ENCODE measurements around the gene TOP2A.
"Not testable (repeated sequence)": the region's sequence is repeated elsewhere in the genome, so short reads cannot be mapped to it uniquely, and the experiment has no call there.

TOP2A gene

GRCh38 chr17:40367728-40368127, 50.0 kb downstream of the TOP2A start:
- not testable (repeated sequence) for H3K9me3 ChIP-seq (ENCODE audit: control insufficient read depth, low read length); H2AFZ ChIP-seq (ENCODE audit: low read depth, low read length)

GRCh38 chr17:40366861-40367518, 50.7 kb downstream of the TOP2A start:
- Histone ChIP-seq H2BK15ac (ENCODE audit: low read depth, poor library complexity, severe bottlenecking) (no peak overlapping the region), H3K14ac (ENCODE audit: low read length in 2 of 2) (no peak overlapping the region), H3K9me3 (ENCODE audit: control insufficient read depth, low read length) (no peaks in the 10 kb centered on the region), H3K4ac (ENCODE audit: low read depth in 1 of 2, low read length in 2 of 2) (no peak overlapping the region), H2BK5ac (ENCODE audit: low read depth, low read length, poor library complexity, severe bottlenecking) (no peak overlapping the region), H4K8ac (ENCODE audit: low read length) (no peak overlapping the region), H3K36me3 (ENCODE audit: control insufficient read depth in 1 of 2, insufficient read depth in 2 of 2, low read depth in 1 of 2, low read length in 2 of 2) (peaks cover 0 to 4% of the 10 kb centered on the region in 2 experiments), H2AFZ (ENCODE audit: low read depth, low read length) (no peak overlapping the region), H4K91ac (ENCODE audit: low read length) (no peak overlapping the region), H3K4me3 (ENCODE audit: insufficient read depth in 1 of 2, low read depth in 1 of 2, low read length in 2 of 2) (no peak overlapping the region), H2BK120ac (ENCODE audit: low read depth, low read length) (no peak overlapping the region), H3K23ac (ENCODE audit: low read length in 2 of 2) (no peak overlapping the region), H2BK12ac (ENCODE audit: low read length in 2 of 2) (no peak overlapping the region), H3K27me3 (ENCODE audit: control insufficient read depth in 1 of 2, insufficient read depth in 1 of 2, low read length in 2 of 2) (no peaks in the 10 kb centered on the region), H3K9ac (ENCODE audit: low read length) (no peak overlapping the region), H2AK5ac (ENCODE audit: low read length, severe bottlenecking) (no peak overlapping the region), H3K79me1 (replicated peaks; ENCODE audit: low read length, poor library complexity, severe bottlenecking) (peaks cover 5% of the 10 kb centered on the region), H3K4me1 (ENCODE audit: control insufficient read depth, insufficient read depth, low read depth, low read length) (peaks cover 23% of the 10 kb centered on the region), H3K18ac (ENCODE audit: low read depth in 1 of 2, low read length in 2 of 2) (no peak overlapping the region), H3K4me2 (ENCODE audit: low read length, poor library complexity, severe bottlenecking) (no peak overlapping the region), H3K27ac (ENCODE audit: low read length, poor library complexity, severe bottlenecking) (no peak overlapping the region)
- WGBS, result 82% methylated on average over 16 of the region's 17 CpGs
- no peak for DNase-seq

More at GRCh38 chr17:40367728-40368127, 50.0 kb downstream of the TOP2A start:
- not testable (repeated sequence) for H3K23ac ChIP-seq (ENCODE audit: low read length in 2 of 2); H2BK5ac ChIP-seq (ENCODE audit: low read depth, low read length, poor library complexity, severe bottlenecking); H3K36me3 ChIP-seq (ENCODE audit: control insufficient read depth in 1 of 2, insufficient read depth in 2 of 2, low read depth in 1 of 2, low read length in 2 of 2); H3K9ac ChIP-seq (ENCODE audit: low read length); H2AK5ac ChIP-seq (ENCODE audit: low read length, severe bottlenecking); H2BK12ac ChIP-seq (ENCODE audit: low read length in 2 of 2); H3K14ac ChIP-seq (ENCODE audit: low read length in 2 of 2); H3K4me2 ChIP-seq (ENCODE audit: low read length, poor library complexity, severe bottlenecking); H3K27ac ChIP-seq (ENCODE audit: low read length, poor library complexity, severe bottlenecking); H4K91ac ChIP-seq (ENCODE audit: low read length); H3K27me3 ChIP-seq (ENCODE audit: control insufficient read depth in 1 of 2, insufficient read depth in 1 of 2, low read length in 2 of 2); H3K4ac ChIP-seq (ENCODE audit: low read depth in 1 of 2, low read length in 2 of 2); H2BK120ac ChIP-seq (ENCODE audit: low read depth, low read length); H3K18ac ChIP-seq (ENCODE audit: low read depth in 1 of 2, low read length in 2 of 2); DNase-seq; H4K8ac ChIP-seq (ENCODE audit: low read length); H2BK15ac ChIP-seq (ENCODE audit: low read depth, poor library complexity, severe bottlenecking); H3K79me1 ChIP-seq (replicated peaks; ENCODE audit: low read length, poor library complexity, severe bottlenecking); H3K4me3 ChIP-seq (ENCODE audit: insufficient read depth in 1 of 2, low read depth in 1 of 2, low read length in 2 of 2)
- peaks cover 16% of the 10 kb centered on the region for H3K4me1 ChIP-seq (ENCODE audit: control insufficient read depth, insufficient read depth, low read depth, low read length)
- WGBS, result 95% methylated on average over 9 of the region's 9 CpGs

GRCh38 chr17:40366076-40366860, 51.4 kb downstream of the TOP2A start:
- WGBS, result 92% methylated on average over 18 of the region's 18 CpGs
- Histone ChIP-seq H3K4me1 (ENCODE audit: control insufficient read depth, insufficient read depth, low read depth, low read length) (peaks cover 27% of the 10 kb centered on the region), H3K18ac (ENCODE audit: low read depth in 1 of 2, low read length in 2 of 2) (no peak overlapping the region), H3K27ac (ENCODE audit: low read length, poor library complexity, severe bottlenecking) (no peak overlapping the region), H4K8ac (ENCODE audit: low read length) (no peak overlapping the region), H3K79me1 (replicated peaks; ENCODE audit: low read length, poor library complexity, severe bottlenecking) (peaks cover 5% of the 10 kb centered on the region), H4K91ac (ENCODE audit: low read length) (no peak overlapping the region), H2AK5ac (ENCODE audit: low read length, severe bottlenecking) (no peak overlapping the region), H3K9me3 (ENCODE audit: control insufficient read depth, low read length) (no peaks in the 10 kb centered on the region), H3K23ac (ENCODE audit: low read length in 2 of 2) (no peak overlapping the region), H3K36me3 (ENCODE audit: control insufficient read depth in 1 of 2, insufficient read depth in 2 of 2, low read depth in 1 of 2, low read length in 2 of 2) (peaks cover 0 to 4% of the 10 kb centered on the region in 2 experiments), H2BK5ac (ENCODE audit: low read depth, low read length, poor library complexity, severe bottlenecking) (no peak overlapping the region), H3K4me3 (ENCODE audit: insufficient read depth in 1 of 2, low read depth in 1 of 2, low read length in 2 of 2) (no peak overlapping the region), H2BK12ac (ENCODE audit: low read length in 2 of 2) (no peak overlapping the region), H3K4me2 (ENCODE audit: low read length, poor library complexity, severe bottlenecking) (no peak overlapping the region), H2AFZ (ENCODE audit: low read depth, low read length) (no peak overlapping the region), H2BK15ac (ENCODE audit: low read depth, poor library complexity, severe bottlenecking) (no peak overlapping the region), H2BK120ac (ENCODE audit: low read depth, low read length) (no peak overlapping the region), H3K27me3 (ENCODE audit: control insufficient read depth in 1 of 2, insufficient read depth in 1 of 2, low read length in 2 of 2) (no peaks in the 10 kb centered on the region), H3K4ac (ENCODE audit: low read depth in 1 of 2, low read length in 2 of 2) (no peak overlapping the region), H3K14ac (ENCODE audit: low read length in 2 of 2) (no peak overlapping the region), H3K9ac (ENCODE audit: low read length) (no peak overlapping the region)
- no peak for DNase-seq

- no peak overlapping the region for H3K4ac ChIP-seq (ENCODE audit: low read depth in 1 of 2, low read length in 2 of 2)
- H2BK12ac ChIP-seq (ENCODE audit: low read length in 2 of 2), result no peak overlapping the region
- peak overlapping the region in 1 of 2 experiments; percentile 80 for H3K4me3 ChIP-seq (ENCODE audit: insufficient read depth in 1 of 2, low read depth in 1 of 2, low read length in 2 of 2)
- no peak overlapping the region for H2BK15ac ChIP-seq (ENCODE audit: low read depth, poor library complexity, severe bottlenecking)
- H2BK120ac ChIP-seq (ENCODE audit: low read depth, low read length), result no peak overlapping the region
- no peak overlapping the region for H3K23ac ChIP-seq (ENCODE audit: low read length in 2 of 2)
- no peak overlapping the region for H3K4me2 ChIP-seq (ENCODE audit: low read length, poor library complexity, severe bottlenecking)
- H3K79me1 ChIP-seq (replicated peaks; ENCODE audit: low read length, poor library complexity, severe bottlenecking), result peaks cover 5% of the 10 kb centered on the region
- H3K9ac ChIP-seq (ENCODE audit: low read length), result peak overlapping the region; percentile 62
- 93% methylated on average over 8 of the region's 9 CpGs for WGBS
- no peak overlapping the region for H3K18ac ChIP-seq (ENCODE audit: low read depth in 1 of 2, low read length in 2 of 2)
- peaks cover 0 to 4% of the 10 kb centered on the region in 2 experiments for H3K36me3 ChIP-seq (ENCODE audit: control insufficient read depth in 1 of 2, insufficient read depth in 2 of 2, low read depth in 1 of 2, low read length in 2 of 2)
- DNase-seq, result no peak
- no peak overlapping the region for H3K27ac ChIP-seq (ENCODE audit: low read length, poor library complexity, severe bottlenecking)
- no peak overlapping the region for H3K14ac ChIP-seq (ENCODE audit: low read length in 2 of 2)
- no peaks in the 10 kb centered on the region for H3K9me3 ChIP-seq (ENCODE audit: control insufficient read depth, low read length)
- no peak overlapping the region for H2BK5ac ChIP-seq (ENCODE audit: low read depth, low read length, poor library complexity, severe bottlenecking)
- H2AFZ ChIP-seq (ENCODE audit: low read depth, low read length), result no peak overlapping the region
- no peak overlapping the region for H4K8ac ChIP-seq (ENCODE audit: low read length)
- no peak overlapping the region for H2AK5ac ChIP-seq (ENCODE audit: low read length, severe bottlenecking)
- peaks cover 27% of the 10 kb centered on the region for H3K4me1 ChIP-seq (ENCODE audit: control insufficient read depth, insufficient read depth, low read depth, low read length)
- H4K91ac ChIP-seq (ENCODE audit: low read length), result no peak overlapping the region
- H3K27me3 ChIP-seq (ENCODE audit: control insufficient read depth in 1 of 2, insufficient read depth in 1 of 2, low read length in 2 of 2), result no peaks in the 10 kb centered on the region
Measured at GRCh38 chr17:40364906-40365305, 52.8 kb downstream of the TOP2A start.
